Measurements from ENCODE around the gene NMNAT1. TPM values are rescaled to one million over a fixed set of nuclear protein-coding genes. Genes with fewer than 3 reads are reported as not detected.
"Not testable (repeated sequence)": the region's sequence is repeated elsewhere in the genome, so short reads cannot be mapped to it uniquely, and the experiment has no call there.

The NMNAT1 gene
- total RNA-seq, 1 donor from 2014 or later, result 5.0 TPM

- DNase-seq (ENCODE audit: low spot score), result no peak
- intact Hi-C loops (cut with micrococcal nuclease), result no loop called here
- no peak overlapping the region for H3K4me3 Mint-ChIP-seq
- H3K27ac Mint-ChIP-seq, result no peak overlapping the region
- H3K9me3 Mint-ChIP-seq, result peaks cover 5% of the 10 kb centered on the region
- H3K27me3 Mint-ChIP-seq (ENCODE audit: insufficient read depth), result peaks cover 29% of the 10 kb centered on the region
- peaks cover 4% of the 10 kb centered on the region for H3K4me1 Mint-ChIP-seq (ENCODE audit: low read depth)
- no peaks in the 10 kb centered on the region for H3K36me3 Mint-ChIP-seq (ENCODE audit: low read depth)
Measured at GRCh38 chr1:10001016-10001665, 57.9 kb downstream of the NMNAT1 start.

- H3K27ac Mint-ChIP-seq; H3K4me3 Mint-ChIP-seq; intact Hi-C loops (cut with micrococcal nuclease); H3K9me3 Mint-ChIP-seq; DNase-seq (ENCODE audit: low spot score); H3K36me3 Mint-ChIP-seq (ENCODE audit: low read depth); H3K4me1 Mint-ChIP-seq (ENCODE audit: low read depth): not testable (repeated sequence)
- peaks cover 11% of the 10 kb centered on the region for H3K27me3 Mint-ChIP-seq (ENCODE audit: insufficient read depth)
Measured at GRCh38 chr1:10005248-10005647, 62.0 kb downstream of the NMNAT1 start.

- DNase-seq (ENCODE audit: low spot score), result no peak
- Mint-ChIP-seq H3K27ac (no peak overlapping the region), H3K9me3 (no peaks in the 10 kb centered on the region), H3K4me1 (ENCODE audit: low read depth) (no peaks in the 10 kb centered on the region), H3K4me3 (no peak overlapping the region), H3K27me3 (ENCODE audit: insufficient read depth) (peaks cover 3% of the 10 kb centered on the region), H3K36me3 (ENCODE audit: low read depth) (no peaks in the 10 kb centered on the region)
- intact Hi-C loops (cut with micrococcal nuclease), result no loop called here
Measured at GRCh38 chr1:10007169-10007568, 63.9 kb downstream of the NMNAT1 start.

GRCh38 chr1:10014016-10014415, 70.7 kb downstream of the NMNAT1 start:
- H3K27me3 Mint-ChIP-seq (ENCODE audit: insufficient read depth), result peaks cover 9% of the 10 kb centered on the region
- H3K9me3 Mint-ChIP-seq, result no peaks in the 10 kb centered on the region
- intact Hi-C loops (cut with micrococcal nuclease), result no loop called here
- no peaks in the 10 kb centered on the region for H3K36me3 Mint-ChIP-seq (ENCODE audit: low read depth)
- H3K4me3 Mint-ChIP-seq, result no peak overlapping the region
- no peaks in the 10 kb centered on the region for H3K4me1 Mint-ChIP-seq (ENCODE audit: low read depth)
- no peak for DNase-seq (ENCODE audit: low spot score)
- H3K27ac Mint-ChIP-seq, result no peak overlapping the region

GRCh38 chr1:10019561-10019960, 76.3 kb downstream of the NMNAT1 start:
- Mint-ChIP-seq H3K4me1 (ENCODE audit: low read depth) (no peaks in the 10 kb centered on the region), H3K27ac (no peak overlapping the region), H3K27me3 (ENCODE audit: insufficient read depth) (peaks cover 9% of the 10 kb centered on the region), H3K4me3 (no peak overlapping the region), H3K36me3 (ENCODE audit: low read depth) (no peaks in the 10 kb centered on the region), H3K9me3 (no peaks in the 10 kb centered on the region)
- intact Hi-C loops (cut with micrococcal nuclease), result no loop called here
- no peak for DNase-seq (ENCODE audit: low spot score)

- Mint-ChIP-seq H3K4me1 (ENCODE audit: low read depth) (no peaks in the 10 kb centered on the region), H3K9me3 (no peaks in the 10 kb centered on the region), H3K36me3 (ENCODE audit: low read depth) (no peaks in the 10 kb centered on the region), H3K27ac (no peak overlapping the region), H3K27me3 (ENCODE audit: insufficient read depth) (peaks cover 7% of the 10 kb centered on the region), H3K4me3 (no peak overlapping the region)
- intact Hi-C loops (cut with micrococcal nuclease), result no loop called here
- no peak for DNase-seq (ENCODE audit: low spot score)
Measured at GRCh38 chr1:10020086-10020485, 76.8 kb downstream of the NMNAT1 start.

GRCh38 chr1:10020678-10021077, 77.4 kb downstream of the NMNAT1 start:
- DNase-seq (ENCODE audit: low spot score); H3K27ac Mint-ChIP-seq; H3K36me3 Mint-ChIP-seq (ENCODE audit: low read depth); intact Hi-C loops (cut with micrococcal nuclease); H3K27me3 Mint-ChIP-seq (ENCODE audit: insufficient read depth); H3K4me1 Mint-ChIP-seq (ENCODE audit: low read depth); H3K9me3 Mint-ChIP-seq; H3K4me3 Mint-ChIP-seq: not testable (repeated sequence)

GRCh38 chr1:10021992-10022391, 78.7 kb downstream of the NMNAT1 start:
- H3K27ac Mint-ChIP-seq; H3K27me3 Mint-ChIP-seq (ENCODE audit: insufficient read depth); H3K4me3 Mint-ChIP-seq; intact Hi-C loops (cut with micrococcal nuclease); H3K9me3 Mint-ChIP-seq; DNase-seq (ENCODE audit: low spot score); H3K4me1 Mint-ChIP-seq (ENCODE audit: low read depth); H3K36me3 Mint-ChIP-seq (ENCODE audit: low read depth): not testable (repeated sequence)

- Mint-ChIP-seq H3K27me3 (ENCODE audit: insufficient read depth) (peaks cover 3% of the 10 kb centered on the region), H3K36me3 (ENCODE audit: low read depth) (no peaks in the 10 kb centered on the region), H3K9me3 (no peaks in the 10 kb centered on the region), H3K27ac (no peak overlapping the region), H3K4me3 (no peak overlapping the region), H3K4me1 (ENCODE audit: low read depth) (no peaks in the 10 kb centered on the region)
- no peak for DNase-seq (ENCODE audit: low spot score)
- intact Hi-C loops (cut with micrococcal nuclease), result no loop called here
Measured at GRCh38 chr1:10022656-10023055, 79.4 kb downstream of the NMNAT1 start.

- Mint-ChIP-seq H3K9me3 (no peaks in the 10 kb centered on the region), H3K36me3 (ENCODE audit: low read depth) (no peaks in the 10 kb centered on the region), H3K4me1 (ENCODE audit: low read depth) (no peaks in the 10 kb centered on the region), H3K27ac (no peak overlapping the region), H3K27me3 (ENCODE audit: insufficient read depth) (peaks cover 2% of the 10 kb centered on the region), H3K4me3 (no peak overlapping the region)
- no peak for DNase-seq (ENCODE audit: low spot score)
- intact Hi-C loops (cut with micrococcal nuclease), result no loop called here
Measured at GRCh38 chr1:10025354-10025753, 82.1 kb downstream of the NMNAT1 start.

- intact Hi-C loops (cut with micrococcal nuclease), result no loop called here
- Mint-ChIP-seq H3K27ac (no peak overlapping the region), H3K36me3 (ENCODE audit: low read depth) (no peaks in the 10 kb centered on the region), H3K9me3 (no peaks in the 10 kb centered on the region), H3K4me1 (ENCODE audit: low read depth) (peaks cover 1% of the 10 kb centered on the region), H3K27me3 (ENCODE audit: insufficient read depth) (peaks cover 2% of the 10 kb centered on the region), H3K4me3 (no peak overlapping the region)
- DNase-seq (ENCODE audit: low spot score), result no peak
Measured at GRCh38 chr1:10027027-10027426, 83.8 kb downstream of the NMNAT1 start.

GRCh38 chr1:10028956-10029500, 85.8 kb downstream of the NMNAT1 start:
- H3K4me3 Mint-ChIP-seq; DNase-seq (ENCODE audit: low spot score); H3K9me3 Mint-ChIP-seq; H3K27ac Mint-ChIP-seq; H3K36me3 Mint-ChIP-seq (ENCODE audit: low read depth); intact Hi-C loops (cut with micrococcal nuclease); H3K27me3 Mint-ChIP-seq (ENCODE audit: insufficient read depth): not testable (repeated sequence)
- H3K4me1 Mint-ChIP-seq (ENCODE audit: low read depth), result peaks cover 11% of the 10 kb centered on the region

- Mint-ChIP-seq H3K36me3 (ENCODE audit: low read depth) (peaks cover 4% of the 10 kb centered on the region), H3K4me3 (no peak overlapping the region), H3K4me1 (ENCODE audit: low read depth) (peaks cover 23% of the 10 kb centered on the region), H3K9me3 (no peaks in the 10 kb centered on the region), H3K27ac (no peak overlapping the region), H3K27me3 (ENCODE audit: insufficient read depth) (peaks cover 2% of the 10 kb centered on the region)
- DNase-seq (ENCODE audit: low spot score), result no peak
- intact Hi-C loops (cut with micrococcal nuclease), result loop anchor here (5.0 kb wide), 1 partner anchor 799 kb away; the partner anchor contains the start of gene H6PD
Measured at GRCh38 chr1:10031461-10031860, 88.2 kb downstream of the NMNAT1 start.
